MM.1S (cell line): ENCODE results near the gene ENPP1.

Source experiments
- DNase-seq: peaks from one replicate; pipeline ENCODE4 v3.0.0-alpha.2; 2015
- H2AFZ ChIP-seq: fragments of 300-600 bp; sonication (generic); 2 replicates; pipeline ENCODE4 v1.6.0; 2016; ENCODE audit warnings: antibody characterized with exemption, low read length
- H3F3A ChIP-seq: fragments of 300-600 bp; sonication (generic); 2 replicates; pipeline ENCODE4 v1.6.1; 2016; ENCODE audit warnings: mild to moderate bottlenecking, antibody characterized with exemption, low read length, moderate library complexity, mixed read lengths; ENCODE audit not compliant: insufficient read depth
- H3K27ac ChIP-seq: fragments of 300-600 bp; sonication (generic); 2 replicates; pipeline ENCODE4 v1.5.1; 2016; ENCODE audit warnings: mild to moderate bottlenecking, low read length
- H3K27me3 ChIP-seq: fragments of 300-600 bp; sonication (generic); replicated peaks from 2 replicates; pipeline ENCODE4 v1.6.0; 2016; ENCODE audit warnings: low read length; ENCODE audit not compliant: insufficient read depth
- H3K36me3 ChIP-seq: fragments of 300-600 bp; sonication (generic); replicated peaks from 2 replicates; pipeline ENCODE4 v1.6.1; 2016; ENCODE audit warnings: mild to moderate bottlenecking, low read length, mixed read lengths; ENCODE audit not compliant: insufficient read depth
- H3K4me1 ChIP-seq: fragments of 300-600 bp; sonication (generic); 2 replicates; pipeline ENCODE4 v1.6.1; 2016; ENCODE audit warnings: low read length, mixed read lengths
- H3K4me2 ChIP-seq: fragments of 300-600 bp; sonication (generic); 2 replicates; pipeline ENCODE4 v1.6.0; 2016; ENCODE audit warnings: low read depth, low read length
- H3K4me3 ChIP-seq: fragments of 300-600 bp; sonication (generic); 2 replicates; pipeline ENCODE4 v1.5.1; 2016; ENCODE audit warnings: low read length, mixed read lengths
- H3K79me2 ChIP-seq: fragments of 300-600 bp; sonication (generic); 2 replicates; pipeline ENCODE4 v1.6.1; 2016; ENCODE audit warnings: mixed run types, low read length, mixed read lengths
- H3K9ac ChIP-seq: fragments of 300-600 bp; sonication (generic); 2 replicates; pipeline ENCODE4 v1.6.1; 2016; ENCODE audit warnings: low read length, mixed read lengths
- H3K9me2 ChIP-seq: fragments of 300-600 bp; sonication (generic); replicated peaks from 2 replicates; pipeline ENCODE4 v1.6.1; 2016; ENCODE audit warnings: mild to moderate bottlenecking, low read length, mixed read lengths; ENCODE audit not compliant: insufficient read depth
- H3K9me3 ChIP-seq: fragments of 300-600 bp; sonication (generic); replicated peaks from 2 replicates; pipeline ENCODE4 v1.6.1; 2016; ENCODE audit warnings: mild to moderate bottlenecking, low read length, mixed read lengths; ENCODE audit not compliant: insufficient read depth
- H4K20me1 ChIP-seq: fragments of 300-600 bp; sonication (generic); 2 replicates; pipeline ENCODE4 v1.6.1; 2016; ENCODE audit warnings: mild to moderate bottlenecking, low read length, moderate library complexity, mixed read lengths; ENCODE audit not compliant: insufficient read depth
- CTCF ChIP-seq: fragments of 300-600 bp; sonication (generic); IDR thresholded peaks from 2 replicates; pipeline ENCODE4 v1.5.1; 2016; ENCODE audit warnings: antibody characterized with exemption, low read length, mixed read lengths
- EZH2 ChIP-seq: fragments of 300-600 bp; sonication (generic); optimal IDR thresholded peaks from 2 replicates; pipeline ENCODE3; 2017; ENCODE audit warnings: low read depth, mild to moderate bottlenecking, antibody characterized with exemption, low read length, mixed read lengths
- EZH2phosphoT487 ChIP-seq: fragments of 300-600 bp; sonication (generic); IDR thresholded peaks from 2 replicates; pipeline ENCODE4 v1.6.1; 2018; ENCODE audit warnings: antibody characterized with exemption, low read length

The ENPP1 gene

GRCh38 chr6:131851049-131851769 is 43.4 kb downstream of the ENPP1 start:
- Histone ChIP-seq H2AFZ (no peak overlapping the region), H3K9ac (no peak overlapping the region), H3K9me2 (no peaks in the 10 kb centered on the region), H3K4me3 (no peak overlapping the region), H3K27ac (no peak overlapping the region), H3K4me2 (no peak overlapping the region), H3K36me3 (no peaks in the 10 kb centered on the region), H4K20me1 (no peaks in the 10 kb centered on the region), H3K27me3 (no peaks in the 10 kb centered on the region), H3K79me2 (no peaks in the 10 kb centered on the region), H3K4me1 (no peaks in the 10 kb centered on the region), H3K9me3 (no peaks in the 10 kb centered on the region), H3F3A (no peaks in the 10 kb centered on the region)
- no peak for DNase-seq
- TF ChIP-seq EZH2phosphoT487: no peak
- TF ChIP-seq EZH2: no peak
- TF ChIP-seq CTCF: no peak

- DNase-seq: no peak
- H3F3A ChIP-seq: no peaks in the 10 kb centered on the region
- no peak overlapping the region for H3K9ac ChIP-seq
- H3K36me3 ChIP-seq: no peaks in the 10 kb centered on the region
- H3K79me2 ChIP-seq: no peaks in the 10 kb centered on the region
- no peak for TF ChIP-seq EZH2phosphoT487
- TF ChIP-seq EZH2: no peak
- TF ChIP-seq CTCF: no peak
- H4K20me1 ChIP-seq: no peaks in the 10 kb centered on the region
- H3K4me3 ChIP-seq: no peak overlapping the region
- no peaks in the 10 kb centered on the region for H3K4me1 ChIP-seq
- H2AFZ ChIP-seq: no peak overlapping the region
- H3K27me3 ChIP-seq: no peaks in the 10 kb centered on the region
- no peak overlapping the region for H3K27ac ChIP-seq
- H3K9me2 ChIP-seq: no peaks in the 10 kb centered on the region
- H3K4me2 ChIP-seq: no peak overlapping the region
- no peaks in the 10 kb centered on the region for H3K9me3 ChIP-seq
Observed at GRCh38 chr6:131852200-131852599, 44.4 kb downstream of the ENPP1 start.

GRCh38 chr6:131854803-131855202 is 47.0 kb downstream of the ENPP1 start:
- H3K9me2 ChIP-seq: no peaks in the 10 kb centered on the region
- H3K27ac ChIP-seq: no peak overlapping the region
- H3K79me2 ChIP-seq: no peaks in the 10 kb centered on the region
- DNase-seq: no peak
- no peak overlapping the region for H3K9ac ChIP-seq
- H3K4me2 ChIP-seq: no peak overlapping the region
- H2AFZ ChIP-seq: no peak overlapping the region
- H3K9me3 ChIP-seq: no peaks in the 10 kb centered on the region
- no peaks in the 10 kb centered on the region for H3K36me3 ChIP-seq
- H3F3A ChIP-seq: no peaks in the 10 kb centered on the region
- H3K4me1 ChIP-seq: peaks cover 3% of the 10 kb centered on the region; the same call in 1 of the 2 replicates
- no peak overlapping the region for H3K4me3 ChIP-seq
- H4K20me1 ChIP-seq: no peaks in the 10 kb centered on the region
- no peak for TF ChIP-seq EZH2
- no peak for TF ChIP-seq CTCF
- no peak for TF ChIP-seq EZH2phosphoT487
- no peaks in the 10 kb centered on the region for H3K27me3 ChIP-seq
